Gastrocnemius medialis (tissue), 4 donors: ENCODE results near the gene YBEY.

Source experiments
- POLR2A ChIP-seq, 2 donors: fragments of 450-650 bp; IDR thresholded peaks; one replicate each; pipeline ENCODE4 v1.6.1; 2017; ENCODE audit warnings: antibody characterized with exemption in 2 of 2, mild to moderate bottlenecking in 2 of 2, moderate library complexity in 2 of 2
- TF ChIP-seq, protein P1 (sequence below), 5 experiments: fragments of 450-650 bp in 3 of 5; fragments of 200-600 bp in 2 of 5; sonication (generic) in 2 of 5; IDR thresholded peaks in 4 of 5; conservative IDR thresholded peaks in 1 of 5; 1 replicate in 4 of 5; 2 replicates in 1 of 5; pipeline ENCODE4 v1.5.1; 2016 to 2019; ENCODE audit warnings: antibody characterized with exemption in 5 of 5, mild to moderate bottlenecking in 3 of 5, moderate library complexity in 3 of 5

GRCh38 chr21:46323710-46324389, 37.7 kb downstream of the YBEY start, which contains the start of the genes C21orf58 and PCNT:
- TF ChIP-seq POLR2A (IDR thresholded peaks at IDR 0.05), result peak in 1 of 2 donors; percentile 36
- TF ChIP-seq, protein P1, sequence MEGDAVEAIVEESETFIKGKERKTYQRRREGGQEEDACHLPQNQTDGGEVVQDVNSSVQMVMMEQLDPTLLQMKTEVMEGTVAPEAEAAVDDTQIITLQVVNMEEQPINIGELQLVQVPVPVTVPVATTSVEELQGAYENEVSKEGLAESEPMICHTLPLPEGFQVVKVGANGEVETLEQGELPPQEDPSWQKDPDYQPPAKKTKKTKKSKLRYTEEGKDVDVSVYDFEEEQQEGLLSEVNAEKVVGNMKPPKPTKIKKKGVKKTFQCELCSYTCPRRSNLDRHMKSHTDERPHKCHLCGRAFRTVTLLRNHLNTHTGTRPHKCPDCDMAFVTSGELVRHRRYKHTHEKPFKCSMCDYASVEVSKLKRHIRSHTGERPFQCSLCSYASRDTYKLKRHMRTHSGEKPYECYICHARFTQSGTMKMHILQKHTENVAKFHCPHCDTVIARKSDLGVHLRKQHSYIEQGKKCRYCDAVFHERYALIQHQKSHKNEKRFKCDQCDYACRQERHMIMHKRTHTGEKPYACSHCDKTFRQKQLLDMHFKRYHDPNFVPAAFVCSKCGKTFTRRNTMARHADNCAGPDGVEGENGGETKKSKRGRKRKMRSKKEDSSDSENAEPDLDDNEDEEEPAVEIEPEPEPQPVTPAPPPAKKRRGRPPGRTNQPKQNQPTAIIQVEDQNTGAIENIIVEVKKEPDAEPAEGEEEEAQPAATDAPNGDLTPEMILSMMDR (IDR thresholded peaks at IDR 0.05 in 4 of 5, conservative IDR thresholded peaks at IDR 0.05 in 1 of 5), result no peak
